A673 (cell line): ENCODE data around the gene APBB2. TPM values are rescaled to one million over a fixed set of nuclear protein-coding genes. Genes with fewer than 3 reads are reported as not detected.

Experiments
- BruUV-seq: library from RNA; stranded (reverse); fragments of 400-500 nt; replicated peaks from 2 replicates; lab custom pipeline; 2021; lab: Mats Ljungman, UMichigan
- CTCF ChIA-PET: fragments of 300-600 bp; sonication (Branson Sonifier 250); formaldehyde crosslinking; loops from one replicate; lab custom pipeline; 2022; ENCODE audit warnings: antibody characterized with exemption; lab: Charles Lee
- POLR2A ChIA-PET: fragments of 300-600 bp; sonication (Branson Sonifier 250); formaldehyde crosslinking; loops from one replicate; lab custom pipeline; 2022; ENCODE audit warnings: antibody characterized with exemption; ENCODE audit not compliant: low non-redundant PET; lab: Charles Lee
- DNase-seq: peaks from one replicate; pipeline ENCODE4 v3.0.0-alpha.2; 2015; ENCODE audit warnings: low spot score
- H3K27ac ChIP-seq: fragments of 200-600 bp; sonication (generic); 2 replicates; pipeline ENCODE4 v1.5.1; 2016; ENCODE audit warnings: mixed run types, low read depth, mild to moderate bottlenecking, mixed read lengths, antibody characterized with exemption, low read length; ENCODE audit not compliant: poor library complexity, severe bottlenecking
- H3K27me3 ChIP-seq: fragments of 200-600 bp; sonication (generic); replicated peaks from 2 replicates; pipeline ENCODE4 v1.6.1; 2017; ENCODE audit warnings: mixed run types, low read depth, mild to moderate bottlenecking, mixed read lengths, antibody characterized with exemption, low read length; ENCODE audit not compliant: insufficient read depth, poor library complexity
- H3K36me3 ChIP-seq: fragments of 200-600 bp; sonication (generic); 2 replicates; pipeline ENCODE4 v1.6.1; 2016; ENCODE audit warnings: mixed run types, mild to moderate bottlenecking, mixed read lengths, antibody characterized with exemption, low read length; ENCODE audit not compliant: insufficient read depth, poor library complexity, severe bottlenecking
- H3K4me1 ChIP-seq: fragments of 200-600 bp; sonication (generic); 2 replicates; pipeline ENCODE4 v1.6.1; 2017; ENCODE audit warnings: mixed run types, mild to moderate bottlenecking, mixed read lengths, antibody characterized with exemption, low read length; ENCODE audit not compliant: insufficient read depth, poor library complexity, severe bottlenecking
- H3K4me3 ChIP-seq: fragments of 200-600 bp; sonication (generic); 2 replicates; pipeline ENCODE4 v1.5.1; 2016; ENCODE audit warnings: low read depth, mixed run types, mild to moderate bottlenecking, mixed read lengths, low read length; ENCODE audit not compliant: poor library complexity, severe bottlenecking
- H3K9me3 ChIP-seq: fragments of 200-600 bp; sonication (generic); 2 replicates; pipeline ENCODE4 v1.6.1; 2016; ENCODE audit warnings: mixed run types, low read depth, mild to moderate bottlenecking, mixed read lengths, antibody characterized with exemption, low read length; ENCODE audit not compliant: poor library complexity, severe bottlenecking
- CTCF ChIP-seq: fragments of 300-800, 200-600 bp; sonication (generic); conservative IDR thresholded peaks from 2 replicates; pipeline ENCODE4 v1.5.1; 2017; ENCODE audit warnings: low read depth, mild to moderate bottlenecking, antibody characterized with exemption, low read length, moderate library complexity, mixed read lengths
- EZH2 ChIP-seq: fragments of 200-600 bp; sonication (generic); IDR thresholded peaks from 2 replicates; pipeline ENCODE4 v1.6.1; 2017; ENCODE audit warnings: borderline replicate concordance, low read depth, mild to moderate bottlenecking, mixed read lengths, antibody characterized with exemption, low read length; ENCODE audit not compliant: poor library complexity, severe bottlenecking
- intact Hi-C: fragments of 100-400 bp; cut with micrococcal nuclease; formaldehyde crosslinking; loops from one replicate; pipeline ENCODE4 v1.10.0; 2022; ENCODE audit not compliant: unreplicated experiment
- total RNA-seq: library from RNA; stranded (reverse); gene quantifications from 2 replicates; pipeline ENCODE4 v1.2.3, GENCODE V29; 2021

Gene APBB2
- total RNA-seq, 1 experiment from 2014 or later, result 10.3 TPM

- CTCF ChIA-PET, result no interaction called here
- Histone ChIP-seq H3K27ac (no peak overlapping the region), H3K36me3 (no peaks in the 10 kb centered on the region), H3K27me3 (no peaks in the 10 kb centered on the region), H3K4me3 (no peak overlapping the region), H3K4me1 (no peaks in the 10 kb centered on the region), H3K9me3 (no peaks in the 10 kb centered on the region)
- POLR2A ChIA-PET, result no interaction called here
- intact Hi-C loops, result no loop called here
- DNase-seq, result no peak
- TF ChIP-seq EZH2 (no peak), CTCF (no peak)
- BruUV-seq, result no TSS peak
Measured at GRCh38 chr4:40826821-40827220, 387.5 kb downstream of the APBB2 start.

GRCh38 chr4:40825014-40825838 lies 389.1 kb downstream of the APBB2 start:
- BruUV-seq, result no TSS peak
- ChIA-PET CTCF (no interaction called here), POLR2A (no interaction called here)
- TF ChIP-seq EZH2 (no peak), CTCF (no peak)
- intact Hi-C loops, result no loop called here
- H3K4me3 ChIP-seq, result no peak overlapping the region
- H3K4me1 ChIP-seq, result no peaks in the 10 kb centered on the region
- H3K9me3 ChIP-seq, result no peaks in the 10 kb centered on the region
- H3K27ac ChIP-seq, result no peak overlapping the region
- DNase-seq, result no peak
- H3K36me3 ChIP-seq, result no peaks in the 10 kb centered on the region
- no peaks in the 10 kb centered on the region for H3K27me3 ChIP-seq

GRCh38 chr4:40822420-40823166 lies 391.7 kb downstream of the APBB2 start:
- H3K4me3 ChIP-seq, result no peak overlapping the region
- DNase-seq, result no peak
- H3K36me3 ChIP-seq, result no peaks in the 10 kb centered on the region
- no peaks in the 10 kb centered on the region for H3K4me1 ChIP-seq
- BruUV-seq, result no TSS peak
- TF ChIP-seq EZH2 (no peak), CTCF (no peak)
- H3K27me3 ChIP-seq, result no peaks in the 10 kb centered on the region
- ChIA-PET POLR2A (no interaction called here), CTCF (no interaction called here)
- H3K9me3 ChIP-seq, result no peaks in the 10 kb centered on the region
- intact Hi-C loops, result no loop called here
- H3K27ac ChIP-seq, result no peak overlapping the region
